ENCODE measurements around the gene FILIP1. TPM values are rescaled to one million over a fixed set of nuclear protein-coding genes. Genes with fewer than 3 reads are reported as not detected.

FILIP1 gene
- total RNA-seq, 1 donor from 2014 or later, result under 0.01 TPM

DNA sequence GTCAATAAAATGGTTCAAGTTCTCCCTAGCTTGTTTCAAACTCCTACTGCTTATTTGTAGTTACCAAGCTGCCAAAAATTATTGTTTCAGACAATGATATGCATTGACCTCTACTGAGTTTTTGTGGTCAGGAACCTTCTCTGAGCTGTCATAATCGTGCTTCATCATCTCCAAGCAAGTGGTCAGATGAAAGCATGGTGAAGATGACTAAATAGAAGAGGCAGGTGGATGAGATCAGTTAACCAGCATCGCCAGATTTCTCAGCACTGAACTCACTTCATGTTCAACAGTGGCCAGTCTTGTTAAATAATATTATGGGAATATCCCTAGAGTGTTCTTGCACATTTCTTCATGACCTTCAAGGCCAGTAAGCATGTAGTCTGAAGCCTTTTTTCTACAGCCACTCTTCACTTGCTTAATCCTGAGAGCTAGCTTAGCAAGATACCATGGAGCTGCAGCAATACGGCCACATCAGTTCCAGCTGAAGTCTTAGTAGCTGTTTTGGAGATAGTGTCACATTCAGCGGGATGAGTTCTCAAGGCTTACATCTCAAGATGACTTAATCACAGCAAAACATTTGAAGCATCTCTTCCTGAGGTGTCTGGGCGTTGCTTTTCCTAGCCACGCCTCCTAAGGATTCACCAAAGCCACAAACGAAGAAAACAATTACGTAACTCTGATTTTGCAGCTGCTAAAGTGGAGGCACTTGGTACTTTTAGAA, 107.4 kb downstream of the FILIP1 start:
- H3K4me3 ChIP-seq (ENCODE audit: low read depth, low read length), result no peak overlapping the region
- no peak for TF ChIP-seq CTCF (IDR thresholded peaks at IDR 0.05; ENCODE audit: insufficient read depth, low read length, severe bottlenecking)
- FAIRE-seq (no peak), DNase-seq (ENCODE audit: low read depth) (no peak)
- H3K36me3 ChIP-seq (ENCODE audit: control insufficient read depth, insufficient read depth, low read length), result no peaks in the 10 kb centered on the region
- no peaks in the 10 kb centered on the region for H3K27me3 ChIP-seq (ENCODE audit: control insufficient read depth, insufficient read depth, low read length)

DNA sequence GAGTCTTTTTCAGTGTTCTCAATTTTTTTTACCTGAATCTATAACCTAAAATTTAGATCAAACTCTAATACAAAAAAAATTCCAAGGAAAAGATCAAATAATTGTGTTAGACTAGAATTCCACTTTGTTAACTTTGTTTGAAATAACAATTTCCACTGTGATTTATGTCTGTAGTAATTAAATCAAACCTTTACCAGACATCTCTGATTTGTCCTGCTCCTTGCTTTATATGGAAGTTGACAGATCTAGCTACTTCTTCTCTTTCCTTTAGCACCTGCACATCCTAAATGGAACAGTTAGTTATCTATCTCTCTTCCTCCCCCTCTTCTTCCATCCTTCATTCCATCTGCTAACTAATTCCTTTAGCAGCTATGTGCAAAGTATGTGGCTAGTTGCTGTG, 109.5 kb downstream of the FILIP1 start:
- FAIRE-seq (no peak), DNase-seq (ENCODE audit: low read depth) (no peak)
- no peak for TF ChIP-seq CTCF (IDR thresholded peaks at IDR 0.05; ENCODE audit: insufficient read depth, low read length, severe bottlenecking)
- Histone ChIP-seq H3K36me3 (ENCODE audit: control insufficient read depth, insufficient read depth, low read length) (no peaks in the 10 kb centered on the region), H3K27me3 (ENCODE audit: control insufficient read depth, insufficient read depth, low read length) (no peaks in the 10 kb centered on the region), H3K4me3 (ENCODE audit: low read depth, low read length) (no peak overlapping the region)

- DNase-seq (ENCODE audit: low read depth) (no peak), FAIRE-seq (no peak)
- Histone ChIP-seq H3K36me3 (ENCODE audit: control insufficient read depth, insufficient read depth, low read length) (no peaks in the 10 kb centered on the region), H3K4me3 (ENCODE audit: low read depth, low read length) (no peak overlapping the region), H3K27me3 (ENCODE audit: control insufficient read depth, insufficient read depth, low read length) (no peaks in the 10 kb centered on the region)
- no peak for TF ChIP-seq CTCF (IDR thresholded peaks at IDR 0.05; ENCODE audit: insufficient read depth, low read length, severe bottlenecking)
Measured at GRCh38 chr6:75382634-75382900, 111.0 kb downstream of the FILIP1 start.

GRCh38 chr6:75381877-75382633, 111.5 kb downstream of the FILIP1 start:
- no peaks in the 10 kb centered on the region for H3K36me3 ChIP-seq (ENCODE audit: control insufficient read depth, insufficient read depth, low read length)
- no peak for DNase-seq (ENCODE audit: low read depth)
- H3K27me3 ChIP-seq (ENCODE audit: control insufficient read depth, insufficient read depth, low read length), result no peaks in the 10 kb centered on the region
- H3K4me3 ChIP-seq (ENCODE audit: low read depth, low read length), result no peak overlapping the region
- FAIRE-seq, result no peak
- TF ChIP-seq CTCF (IDR thresholded peaks at IDR 0.05; ENCODE audit: insufficient read depth, low read length, severe bottlenecking), result no peak

- no peak for FAIRE-seq
- H3K36me3 ChIP-seq (ENCODE audit: control insufficient read depth, insufficient read depth, low read length), result no peaks in the 10 kb centered on the region
Measured at GRCh38 chr6:75379536-75379935, 114.1 kb downstream of the FILIP1 start.

More at GRCh38 chr6:75379536-75379935, 114.1 kb downstream of the FILIP1 start:
- DNase-seq (ENCODE audit: low read depth), result no peak
- Histone ChIP-seq H3K27me3 (ENCODE audit: control insufficient read depth, insufficient read depth, low read length) (no peaks in the 10 kb centered on the region), H3K4me3 (ENCODE audit: low read depth, low read length) (no peak overlapping the region)
- no peak for TF ChIP-seq CTCF (IDR thresholded peaks at IDR 0.05; ENCODE audit: insufficient read depth, low read length, severe bottlenecking)
